NT2/D1 (cell line): ENCODE measurements around the gene C1QB.

Experiments used
- SUZ12 ChIP-seq: IDR thresholded peaks from 2 replicates; pipeline ENCODE4 v1.6.1; 2011; ENCODE audit not compliant: insufficient read length, insufficient read depth; ENCODE audit errors: extremely low read depth
- YY1 ChIP-seq: IDR thresholded peaks from 2 replicates; pipeline ENCODE4 v1.6.1; 2011; ENCODE audit not compliant: insufficient read length, insufficient read depth

DNA sequence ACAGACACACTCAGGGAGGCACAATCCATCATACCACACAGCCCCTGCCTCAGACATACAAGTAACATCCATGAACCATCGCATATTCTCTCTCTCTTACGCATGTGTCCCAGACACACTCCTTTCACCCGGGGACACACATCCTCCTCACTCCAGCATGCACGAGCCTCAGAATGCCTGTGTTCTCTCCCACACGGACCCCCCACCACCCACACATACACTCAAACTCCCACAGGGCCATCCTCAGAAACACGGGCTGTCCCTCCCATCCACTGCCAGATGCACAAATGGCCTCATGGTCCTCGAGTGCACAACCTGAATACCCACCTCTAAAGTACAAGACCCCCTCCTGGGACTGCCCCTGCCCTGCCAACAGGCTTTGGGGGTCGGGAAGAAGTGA, 11.8 kb upstream of the C1QB start:
- TF ChIP-seq YY1, result no peak
- no peak for TF ChIP-seq SUZ12
